Uterus (tissue), 4 donors: ENCODE measurements around the gene CLEC19A. TPM values are rescaled to one million over a fixed set of nuclear protein-coding genes. Genes with fewer than 3 reads are reported as not detected.

Experiments used
- DNase-seq, 2 donors: peaks; one replicate each; pipeline ENCODE4 v3.0.0-alpha.2; 2019 to 2020
- H3K27ac ChIP-seq, 2 donors: fragments of 200-600 bp; sonication (generic); 1 replicate in 1 of 2; 2 replicates in 1 of 2; pipeline ENCODE4 v1.5.1; 2016 to 2018
- H3K27me3 ChIP-seq, 2 donors: fragments of 200-600 bp; sonication (generic); one replicate each; pipeline ENCODE4 v1.5.1; 2018 to 2019; ENCODE audit warnings: control low read depth in 1 of 2
- H3K36me3 ChIP-seq, 2 donors: fragments of 200-600 bp; sonication (generic); one replicate each; pipeline ENCODE4 v1.5.1; 2019; ENCODE audit warnings: control low read depth in 1 of 2
- H3K4me1 ChIP-seq, 2 donors: fragments of 200-600 bp; sonication (generic); one replicate each; pipeline ENCODE4 v1.5.1; 2018 to 2019; ENCODE audit warnings: control low read depth in 1 of 2
- H3K4me3 ChIP-seq, 2 donors: fragments of 200-600 bp; sonication (generic); 1 replicate in 1 of 2; 2 replicates in 1 of 2; pipeline ENCODE4 v1.5.1; 2018 to 2019; ENCODE audit warnings: mild to moderate bottlenecking in 1 of 2
- H3K9me3 ChIP-seq, 2 donors: fragments of 200-600 bp; sonication (generic); one replicate each; pipeline ENCODE4 v1.5.1; 2019; ENCODE audit warnings: control low read depth in 1 of 2
- CTCF ChIP-seq, 4 experiments: fragments of 200-600 bp in 2 of 4; fragments of 450-650 bp in 2 of 4; sonication (generic) in 2 of 4; IDR thresholded peaks; one replicate each; pipeline ENCODE4 v1.5.1; 2016 to 2019; ENCODE audit warnings: antibody characterized with exemption in 4 of 4, mild to moderate bottlenecking in 2 of 4, moderate library complexity in 1 of 4
- POLR2A ChIP-seq, 2 donors: fragments of 450-650 bp; IDR thresholded peaks; one replicate each; pipeline ENCODE4 v1.6.1; 2016; ENCODE audit warnings: antibody characterized with exemption in 2 of 2, mild to moderate bottlenecking in 1 of 2, moderate library complexity in 1 of 2
- intact Hi-C: fragments of 100-400 bp; cut with DNase I; formaldehyde crosslinking; loops from one replicate; pipeline ENCODE4 v1.15.1; 2023; ENCODE audit warnings: low total_unique reads
- total RNA-seq, 4 donors: library from RNA; depleted of rRNA in 3 of 4; stranded (reverse); fragments of >200 nt in 3 of 4; gene quantifications; one replicate each; pipeline versions ENCODE4 v1.1.0 to v1.2.4, GENCODE V29; 2014 to 2023
- donor health status: DM: yes; HTN: yes; CAD: no.

CLEC19A gene
- total RNA-seq, 4 donors from 2014 or later = not detected

- Histone ChIP-seq H3K4me3 (no peak overlapping the region), H3K9me3 (no peaks in the 10 kb centered on the region)
- intact Hi-C loops = no loop called here
Observed at GRCh38 chr16:19240494-19240893, 45.0 kb upstream of the CLEC19A start.

GRCh38 chr16:19241512-19241911 lies 44.0 kb upstream of the CLEC19A start:
- no peaks in the 10 kb centered on the region for H3K4me1 ChIP-seq
- H3K27ac ChIP-seq = no peak overlapping the region
- no peaks in the 10 kb centered on the region for H3K27me3 ChIP-seq
- H3K9me3 ChIP-seq = no peaks in the 10 kb centered on the region
- no peak for TF ChIP-seq CTCF (IDR thresholded peaks at IDR 0.05)
- no peak for TF ChIP-seq POLR2A (IDR thresholded peaks at IDR 0.05)
- no peak overlapping the region for H3K4me3 ChIP-seq
- H3K36me3 ChIP-seq = no peaks in the 10 kb centered on the region
- no peak for DNase-seq
- intact Hi-C loops = no loop called here

More at GRCh38 chr16:19240494-19240893, 45.0 kb upstream of the CLEC19A start:
- Histone ChIP-seq H3K27ac (no peak overlapping the region), H3K27me3 (no peaks in the 10 kb centered on the region), H3K4me1 (no peaks in the 10 kb centered on the region), H3K36me3 (no peaks in the 10 kb centered on the region)
- DNase-seq = no peak
- TF ChIP-seq POLR2A (IDR thresholded peaks at IDR 0.05) (no peak), CTCF (IDR thresholded peaks at IDR 0.05) (no peak)

- Histone ChIP-seq H3K27ac (no peak overlapping the region), H3K27me3 (no peaks in the 10 kb centered on the region), H3K36me3 (no peaks in the 10 kb centered on the region), H3K4me1 (no peaks in the 10 kb centered on the region), H3K4me3 (no peak overlapping the region), H3K9me3 (no peaks in the 10 kb centered on the region)
- DNase-seq = no peak
- TF ChIP-seq CTCF (IDR thresholded peaks at IDR 0.05) (no peak), POLR2A (IDR thresholded peaks at IDR 0.05) (no peak)
- intact Hi-C loops = no loop called here
Observed at GRCh38 chr16:19242186-19242585, 43.3 kb upstream of the CLEC19A start.

- H3K27me3 ChIP-seq = no peaks in the 10 kb centered on the region
- no peaks in the 10 kb centered on the region for H3K9me3 ChIP-seq
- no peak overlapping the region for H3K27ac ChIP-seq
- no peak for TF ChIP-seq POLR2A (IDR thresholded peaks at IDR 0.05)
- no peak for TF ChIP-seq CTCF (IDR thresholded peaks at IDR 0.05)
- intact Hi-C loops = no loop called here
- DNase-seq = no peak
- no peak overlapping the region for H3K4me3 ChIP-seq
- H3K36me3 ChIP-seq = no peaks in the 10 kb centered on the region
- no peaks in the 10 kb centered on the region for H3K4me1 ChIP-seq
Observed at GRCh38 chr16:19242987-19243575, 42.5 kb upstream of the CLEC19A start.

GRCh38 chr16:19245326-19245925 lies 40.1 kb upstream of the CLEC19A start:
- DNase-seq = no peak
- no peaks in the 10 kb centered on the region for H3K27me3 ChIP-seq
- TF ChIP-seq POLR2A (IDR thresholded peaks at IDR 0.05) = no peak
- no peak for TF ChIP-seq CTCF (IDR thresholded peaks at IDR 0.05)
- H3K36me3 ChIP-seq = no peaks in the 10 kb centered on the region
- H3K4me1 ChIP-seq = no peaks in the 10 kb centered on the region
- no peaks in the 10 kb centered on the region for H3K9me3 ChIP-seq
- intact Hi-C loops = no loop called here
- H3K27ac ChIP-seq = no peak overlapping the region
- no peak overlapping the region for H3K4me3 ChIP-seq
